ENCODE results near the gene ZNF839. TPM values are rescaled to one million over a fixed set of nuclear protein-coding genes. Genes with fewer than 3 reads are reported as not detected.

The ZNF839 gene
- total and polyA plus RNA-seq, 8 donors = 5.5 to 116 (median 12.4) TPM

DNA sequence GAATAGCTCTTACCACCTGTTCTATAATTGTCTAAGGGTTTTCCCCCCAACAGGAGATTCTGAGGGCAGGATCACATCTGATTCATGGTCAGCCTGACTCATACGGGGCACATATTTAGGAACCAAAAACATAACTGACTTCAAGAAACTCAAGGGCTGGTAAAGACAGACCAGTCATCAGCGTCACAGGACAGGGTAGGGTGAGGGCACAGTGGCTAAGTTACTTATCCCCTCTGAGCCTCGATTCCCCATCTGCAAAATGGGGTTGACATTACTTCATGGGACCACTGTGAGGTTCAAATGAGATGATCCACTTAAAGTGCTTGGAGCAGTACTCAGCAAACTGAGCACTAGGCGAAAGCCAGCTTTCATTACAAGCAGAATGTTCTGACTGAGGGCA, 42.5 kb downstream of the ZNF839 start:
- 6 to 19% (median 11%) methylated on average over 4 of the region's 4 CpGs for WGBS, 5 donors
- Histone ChIP-seq H3K4me1 (peaks cover 18 to 47% (median 31%) of the 10 kb centered on the region in 4 donors), H3K4me3 (peak overlapping the region; percentile 88 to 96 (median 94)), H3K9me3 (no peaks in the 10 kb centered on the region), H3K27me3 (no peaks in the 10 kb centered on the region), H3K27ac (peak overlapping the region; percentile 87 to 99 (median 96)), H3K36me3 (peaks cover 5 to 33% (median 24%) of the 10 kb centered on the region in 4 donors)
- intact Hi-C loops (cut with DNase I; ENCODE audit: low total_unique reads) = no loop called here
- peak in 1 of 2 donors; percentile 31 for DNase-seq
- TF ChIP-seq POLR2A (IDR thresholded peaks at IDR 0.05) (no peak), EP300 (IDR thresholded peaks at IDR 0.05) (no peak), POLR2AphosphoS5 (IDR thresholded peaks at IDR 0.05) (no peak)
- TF ChIP-seq, protein P1, sequence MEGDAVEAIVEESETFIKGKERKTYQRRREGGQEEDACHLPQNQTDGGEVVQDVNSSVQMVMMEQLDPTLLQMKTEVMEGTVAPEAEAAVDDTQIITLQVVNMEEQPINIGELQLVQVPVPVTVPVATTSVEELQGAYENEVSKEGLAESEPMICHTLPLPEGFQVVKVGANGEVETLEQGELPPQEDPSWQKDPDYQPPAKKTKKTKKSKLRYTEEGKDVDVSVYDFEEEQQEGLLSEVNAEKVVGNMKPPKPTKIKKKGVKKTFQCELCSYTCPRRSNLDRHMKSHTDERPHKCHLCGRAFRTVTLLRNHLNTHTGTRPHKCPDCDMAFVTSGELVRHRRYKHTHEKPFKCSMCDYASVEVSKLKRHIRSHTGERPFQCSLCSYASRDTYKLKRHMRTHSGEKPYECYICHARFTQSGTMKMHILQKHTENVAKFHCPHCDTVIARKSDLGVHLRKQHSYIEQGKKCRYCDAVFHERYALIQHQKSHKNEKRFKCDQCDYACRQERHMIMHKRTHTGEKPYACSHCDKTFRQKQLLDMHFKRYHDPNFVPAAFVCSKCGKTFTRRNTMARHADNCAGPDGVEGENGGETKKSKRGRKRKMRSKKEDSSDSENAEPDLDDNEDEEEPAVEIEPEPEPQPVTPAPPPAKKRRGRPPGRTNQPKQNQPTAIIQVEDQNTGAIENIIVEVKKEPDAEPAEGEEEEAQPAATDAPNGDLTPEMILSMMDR (IDR thresholded peaks at IDR 0.05) = no peak

DNA sequence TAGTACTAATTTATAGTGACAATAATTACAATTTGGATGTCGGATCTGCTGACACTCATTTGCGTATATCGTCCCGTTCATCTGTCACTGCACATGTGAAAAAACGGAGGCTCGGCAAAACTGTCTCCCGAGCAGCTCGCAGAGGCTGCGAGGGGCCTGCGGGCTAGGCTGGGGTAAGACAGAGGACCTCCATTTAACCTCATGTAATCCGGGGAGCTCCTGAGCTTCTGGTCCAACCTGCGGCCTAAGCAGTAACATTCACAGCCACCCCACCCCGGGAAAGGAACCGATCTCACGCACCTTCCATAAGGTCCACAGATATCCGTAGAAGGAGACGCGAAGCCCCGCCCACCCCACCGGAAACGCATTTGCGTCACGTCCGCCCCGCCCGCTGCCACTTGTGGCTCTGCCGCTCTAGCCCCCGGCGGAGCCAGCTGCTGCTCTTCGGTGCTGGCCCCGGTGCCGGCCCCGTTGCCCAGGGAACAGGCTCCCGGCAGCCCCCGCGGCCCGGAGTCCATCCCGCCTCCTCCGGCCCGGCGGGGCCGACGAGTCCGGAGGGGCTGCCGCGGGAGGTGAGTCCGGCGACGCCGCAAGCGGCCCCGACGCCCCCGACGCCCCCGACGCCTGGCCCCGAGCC, 43.1 kb downstream of the ZNF839 start, which contains the start of the genes CINP and TECPR2:
Gene CINP (minus strand): TSS at position 346 of the 637 bp plus-strand sequence. CDS start 39 bp downstream, at position 307.
Gene TECPR2 (plus strand): TSS at position 397 of the 637 bp plus-strand sequence. CDS start 13,781 bp downstream, outside the sequence.
- Histone ChIP-seq H3K9me3 (no peaks in the 10 kb centered on the region), H3K4me1 (peaks cover 18 to 47% (median 33%) of the 10 kb centered on the region in 4 donors), H3K27me3 (no peaks in the 10 kb centered on the region), H3K36me3 (peaks cover 5 to 27% (median 18%) of the 10 kb centered on the region in 4 donors), H3K4me3 (peak within 1 kb of the TSS; percentile 88 to 96 (median 94)), H3K27ac (peak within 1 kb of the TSS; percentile 87 to 99 (median 96))
- DNase-seq = peak; percentile 99
- WGBS, 5 donors = 0 to 1% (median 1%) methylated on average over 31 to 58 of the region's 58 CpGs
- TF ChIP-seq POLR2AphosphoS5 (IDR thresholded peaks at IDR 0.05) = peak; percentile 75 to 88 (median 85)
- TF ChIP-seq EP300 (IDR thresholded peaks at IDR 0.05) = no peak
- TF ChIP-seq POLR2A (IDR thresholded peaks at IDR 0.05) = peak in 2 of 4 donors; percentile 14 to 29
- intact Hi-C loops (cut with DNase I; ENCODE audit: low total_unique reads) = no loop called here

GRCh38 chr14:102363182-102363943, 43.8 kb downstream of the ZNF839 start:
- peak overlapping the region; percentile 71 to 99 (median 96) for H3K27ac ChIP-seq
- peak; percentile 40 to 73 for DNase-seq
- peak overlapping the region; percentile 88 to 96 (median 94) for H3K4me3 ChIP-seq
- WGBS, 5 donors = 1 to 3% (median 2%) methylated on average over 37 to 53 of the region's 53 CpGs
- no peaks in the 10 kb centered on the region for H3K9me3 ChIP-seq
- H3K27me3 ChIP-seq = no peaks in the 10 kb centered on the region
- H3K36me3 ChIP-seq = peaks cover under 1 to 20% (median 11%) of the 10 kb centered on the region in 4 donors
- TF ChIP-seq EP300 (IDR thresholded peaks at IDR 0.05) (no peak), POLR2A (IDR thresholded peaks at IDR 0.05) (no peak), POLR2AphosphoS5 (IDR thresholded peaks at IDR 0.05) (no peak)
- TF ChIP-seq, protein P1 (IDR thresholded peaks at IDR 0.05) = no peak
- peaks cover 18 to 44% (median 32%) of the 10 kb centered on the region in 4 donors for H3K4me1 ChIP-seq
- intact Hi-C loops (cut with DNase I; ENCODE audit: low total_unique reads) = no loop called here

GRCh38 chr14:102370305-102370809, 50.8 kb downstream of the ZNF839 start:
- Histone ChIP-seq H3K9me3 (no peaks in the 10 kb centered on the region), H3K36me3 (peaks cover 0 to 8% (median 0%) of the 10 kb centered on the region in 4 donors), H3K27ac (peak overlapping the region in 2 of 5 donors; percentile 48 to 64), H3K27me3 (no peaks in the 10 kb centered on the region), H3K4me1 (peaks cover 0 to 9% (median 2%) of the 10 kb centered on the region in 4 donors), H3K4me3 (no peak overlapping the region)
- DNase-seq = peak in 1 of 2 donors; percentile 16
- TF ChIP-seq POLR2A (IDR thresholded peaks at IDR 0.05) = no peak
- TF ChIP-seq, protein P1 (IDR thresholded peaks at IDR 0.05) = no peak
- TF ChIP-seq EP300 (IDR thresholded peaks at IDR 0.05) = no peak
- no peak for TF ChIP-seq POLR2AphosphoS5 (IDR thresholded peaks at IDR 0.05)
- intact Hi-C loops (cut with DNase I; ENCODE audit: low total_unique reads) = no loop called here
- 70 to 87% (median 80%) methylated on average over 11 of the region's 11 CpGs for WGBS, 5 donors
